ENCODE data around the gene RAMACL. TPM values are rescaled to one million over a fixed set of nuclear protein-coding genes. Genes with fewer than 3 reads are reported as not detected.

The RAMACL gene
- total RNA-seq, 1 experiment from 2014 or later, result 0.13 TPM

DNA sequence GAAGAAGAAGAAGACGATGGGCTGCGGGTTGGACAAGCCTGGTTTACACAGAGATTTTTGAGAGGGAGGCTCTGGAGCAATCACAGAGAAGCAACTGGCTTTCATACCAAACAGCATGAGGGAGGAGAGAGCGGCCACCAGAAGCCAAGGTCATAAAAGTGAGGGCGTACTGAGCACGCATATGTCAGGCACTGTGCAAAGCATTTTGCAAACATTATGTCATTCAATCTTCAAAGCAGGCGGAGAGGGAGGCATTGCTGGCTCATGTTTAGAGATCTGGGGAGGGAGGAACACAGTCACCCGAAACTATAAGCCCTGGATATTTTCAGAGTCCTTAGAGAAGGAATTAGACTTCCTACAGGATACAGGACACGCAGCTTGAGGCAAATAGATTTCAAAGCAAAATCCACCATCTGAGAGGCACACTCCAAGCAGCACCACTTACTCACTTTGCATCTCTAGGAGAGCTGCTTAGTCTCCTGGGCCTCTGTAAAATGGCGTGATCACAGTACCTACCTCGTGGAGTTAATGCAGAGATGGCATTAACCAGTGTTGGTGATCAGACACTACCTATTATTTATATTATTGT is 24.6 kb downstream of the RAMACL start:
- H3K4me3 ChIP-seq (ENCODE audit: low read depth in 2 of 2, low read length in 2 of 2), result no peak overlapping the region
- BruUV-seq (replicated peaks), result no TSS peak
- no peaks in the 10 kb centered on the region; the same call in 1 of the 2 replicates for H3K9me3 ChIP-seq (ENCODE audit: control insufficient read depth, insufficient read depth, low read depth, low read length)
- ATAC-seq (no peak), DNase-seq (ENCODE audit: low read depth, low spot score) (no peak)
- no peaks in the 10 kb centered on the region for H3K27me3 ChIP-seq (ENCODE audit: control insufficient read depth, insufficient read depth, low read length)
- no peak for TF ChIP-seq POLR2AphosphoS5 (IDR thresholded peaks at IDR 0.05; ENCODE audit: low read depth, low read length)
- TF ChIP-seq, protein P1, sequence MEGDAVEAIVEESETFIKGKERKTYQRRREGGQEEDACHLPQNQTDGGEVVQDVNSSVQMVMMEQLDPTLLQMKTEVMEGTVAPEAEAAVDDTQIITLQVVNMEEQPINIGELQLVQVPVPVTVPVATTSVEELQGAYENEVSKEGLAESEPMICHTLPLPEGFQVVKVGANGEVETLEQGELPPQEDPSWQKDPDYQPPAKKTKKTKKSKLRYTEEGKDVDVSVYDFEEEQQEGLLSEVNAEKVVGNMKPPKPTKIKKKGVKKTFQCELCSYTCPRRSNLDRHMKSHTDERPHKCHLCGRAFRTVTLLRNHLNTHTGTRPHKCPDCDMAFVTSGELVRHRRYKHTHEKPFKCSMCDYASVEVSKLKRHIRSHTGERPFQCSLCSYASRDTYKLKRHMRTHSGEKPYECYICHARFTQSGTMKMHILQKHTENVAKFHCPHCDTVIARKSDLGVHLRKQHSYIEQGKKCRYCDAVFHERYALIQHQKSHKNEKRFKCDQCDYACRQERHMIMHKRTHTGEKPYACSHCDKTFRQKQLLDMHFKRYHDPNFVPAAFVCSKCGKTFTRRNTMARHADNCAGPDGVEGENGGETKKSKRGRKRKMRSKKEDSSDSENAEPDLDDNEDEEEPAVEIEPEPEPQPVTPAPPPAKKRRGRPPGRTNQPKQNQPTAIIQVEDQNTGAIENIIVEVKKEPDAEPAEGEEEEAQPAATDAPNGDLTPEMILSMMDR (IDR thresholded peaks at IDR 0.05), result no peak
- TF ChIP-seq TCF7L2 (IDR thresholded peaks at IDR 0.05; ENCODE audit: low read depth, low read length), result no peak
- TF ChIP-seq, protein P2, sequence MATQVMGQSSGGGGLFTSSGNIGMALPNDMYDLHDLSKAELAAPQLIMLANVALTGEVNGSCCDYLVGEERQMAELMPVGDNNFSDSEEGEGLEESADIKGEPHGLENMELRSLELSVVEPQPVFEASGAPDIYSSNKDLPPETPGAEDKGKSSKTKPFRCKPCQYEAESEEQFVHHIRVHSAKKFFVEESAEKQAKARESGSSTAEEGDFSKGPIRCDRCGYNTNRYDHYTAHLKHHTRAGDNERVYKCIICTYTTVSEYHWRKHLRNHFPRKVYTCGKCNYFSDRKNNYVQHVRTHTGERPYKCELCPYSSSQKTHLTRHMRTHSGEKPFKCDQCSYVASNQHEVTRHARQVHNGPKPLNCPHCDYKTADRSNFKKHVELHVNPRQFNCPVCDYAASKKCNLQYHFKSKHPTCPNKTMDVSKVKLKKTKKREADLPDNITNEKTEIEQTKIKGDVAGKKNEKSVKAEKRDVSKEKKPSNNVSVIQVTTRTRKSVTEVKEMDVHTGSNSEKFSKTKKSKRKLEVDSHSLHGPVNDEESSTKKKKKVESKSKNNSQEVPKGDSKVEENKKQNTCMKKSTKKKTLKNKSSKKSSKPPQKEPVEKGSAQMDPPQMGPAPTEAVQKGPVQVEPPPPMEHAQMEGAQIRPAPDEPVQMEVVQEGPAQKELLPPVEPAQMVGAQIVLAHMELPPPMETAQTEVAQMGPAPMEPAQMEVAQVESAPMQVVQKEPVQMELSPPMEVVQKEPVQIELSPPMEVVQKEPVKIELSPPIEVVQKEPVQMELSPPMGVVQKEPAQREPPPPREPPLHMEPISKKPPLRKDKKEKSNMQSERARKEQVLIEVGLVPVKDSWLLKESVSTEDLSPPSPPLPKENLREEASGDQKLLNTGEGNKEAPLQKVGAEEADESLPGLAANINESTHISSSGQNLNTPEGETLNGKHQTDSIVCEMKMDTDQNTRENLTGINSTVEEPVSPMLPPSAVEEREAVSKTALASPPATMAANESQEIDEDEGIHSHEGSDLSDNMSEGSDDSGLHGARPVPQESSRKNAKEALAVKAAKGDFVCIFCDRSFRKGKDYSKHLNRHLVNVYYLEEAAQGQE (IDR thresholded peaks at IDR 0.05; ENCODE audit: insufficient read depth in 1 of 2, low read depth in 2 of 2, low read length in 1 of 2), result no peak
- no peak for TF ChIP-seq SIN3A (IDR thresholded peaks at IDR 0.05; ENCODE audit: borderline replicate concordance, insufficient read depth, low read depth, low read length)
- H3K36me3 ChIP-seq (ENCODE audit: control insufficient read depth, insufficient read depth, low read length), result no peaks in the 10 kb centered on the region
- H3K4me1 ChIP-seq (ENCODE audit: control insufficient read depth, insufficient read depth, low read length), result no peaks in the 10 kb centered on the region
- in situ Hi-C loops (cut with HindIII; ENCODE audit: low pct_unique_long_range_greater_than_20kb, low sequenced_read_pairs) (no loop called here), intact Hi-C loops (cut with micrococcal nuclease; ENCODE audit: unreplicated experiment) (no loop called here)
- CTCF ChIA-PET, result no interaction called here
- POLR2A ChIA-PET, result no interaction called here
- no peak overlapping the region for H3K27ac ChIP-seq (ENCODE audit: low read length)

DNA sequence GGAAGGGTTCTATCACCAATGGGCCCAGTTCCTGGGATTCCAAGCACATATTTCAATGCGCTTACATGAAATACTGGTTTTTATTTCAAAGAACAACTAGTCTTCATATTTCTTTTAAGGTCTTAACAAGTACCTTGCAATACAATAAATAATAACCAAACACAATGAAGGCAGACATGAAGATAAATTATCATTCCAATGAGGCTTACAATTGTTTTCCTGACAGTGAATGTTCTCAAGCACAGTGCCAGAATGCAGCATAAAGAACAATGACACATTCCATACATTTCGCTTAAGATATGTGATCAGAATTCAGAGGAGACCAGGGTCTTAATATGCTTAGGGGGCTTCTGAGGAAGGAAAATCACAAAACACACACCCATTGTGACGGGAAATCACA is 26.3 kb downstream of the RAMACL start:
- no peak for DNase-seq (ENCODE audit: low read depth, low spot score)
- ChIA-PET CTCF (no interaction called here), POLR2A (no interaction called here)
- BruUV-seq (replicated peaks), result no TSS peak
- intact Hi-C loops (cut with micrococcal nuclease; ENCODE audit: unreplicated experiment), result no loop called here
- in situ Hi-C loops (cut with HindIII; ENCODE audit: low pct_unique_long_range_greater_than_20kb, low sequenced_read_pairs), result no loop called here
- no peak overlapping the region for H3K27ac ChIP-seq (ENCODE audit: low read length)
- no peaks in the 10 kb centered on the region for H3K4me1 ChIP-seq (ENCODE audit: control insufficient read depth, insufficient read depth, low read length)
- H3K9me3 ChIP-seq (ENCODE audit: control insufficient read depth, insufficient read depth, low read depth, low read length), result no peaks in the 10 kb centered on the region; the same call in 1 of the 2 replicates
- TF ChIP-seq, protein P2 (IDR thresholded peaks at IDR 0.05; ENCODE audit: insufficient read depth in 1 of 2, low read depth in 2 of 2, low read length in 1 of 2), result no peak
- TF ChIP-seq, protein P1 (IDR thresholded peaks at IDR 0.05), result no peak
- no peak for TF ChIP-seq TCF7L2 (IDR thresholded peaks at IDR 0.05; ENCODE audit: low read depth, low read length)
- no peak for TF ChIP-seq SIN3A (IDR thresholded peaks at IDR 0.05; ENCODE audit: borderline replicate concordance, insufficient read depth, low read depth, low read length)
- TF ChIP-seq POLR2AphosphoS5 (IDR thresholded peaks at IDR 0.05; ENCODE audit: low read depth, low read length), result no peak
- no peak for ATAC-seq
- no peaks in the 10 kb centered on the region for H3K27me3 ChIP-seq (ENCODE audit: control insufficient read depth, insufficient read depth, low read length)
- no peaks in the 10 kb centered on the region for H3K36me3 ChIP-seq (ENCODE audit: control insufficient read depth, insufficient read depth, low read length)
- no peak overlapping the region for H3K4me3 ChIP-seq (ENCODE audit: low read depth in 2 of 2, low read length in 2 of 2)
